PC-3 (cell line): Measurements from ENCODE around the gene MICOS13. TPM values are rescaled to one million over a fixed set of nuclear protein-coding genes. Genes with fewer than 3 reads are reported as not detected.

ENCODE experiments used
- ATAC-seq: fragments of 200-7000 bp; cut with Tn5 transposase; 2 replicates; pipeline ENCODE4 v1.9.1; 2020; ENCODE audit warnings: mild to moderate bottlenecking, moderate library complexity
- BruUV-seq: library from RNA; stranded (reverse); fragments of 400-500 nt; replicated peaks from 2 replicates; lab custom pipeline; 2021; lab: Mats Ljungman, UMichigan
- CTCF ChIA-PET: fragments of 300-600 bp; sonication (Branson Sonifier 250); formaldehyde crosslinking; loops from one replicate; lab custom pipeline; 2022; ENCODE audit warnings: antibody characterized with exemption; lab: Charles Lee
- POLR2A ChIA-PET: fragments of 300-600 bp; sonication (Branson Sonifier 250); formaldehyde crosslinking; loops from one replicate; lab custom pipeline; 2022; ENCODE audit warnings: antibody characterized with exemption; ENCODE audit not compliant: unreplicated experiment; lab: Charles Lee
- DNase-seq: peaks from one replicate; pipeline ENCODE4 v3.0.0-alpha.2; 2015
- H2AFZ ChIP-seq: fragments of 300-600 bp; sonication (generic); 2 replicates; pipeline ENCODE4 v1.6.0; 2016; ENCODE audit warnings: antibody characterized with exemption, low read length
- H3F3A ChIP-seq: fragments of 300-600 bp; sonication (generic); one replicate; pipeline ENCODE4 v1.6.0; 2017; ENCODE audit warnings: antibody characterized with exemption, low read length, control low read depth, mild to moderate bottlenecking; ENCODE audit not compliant: unreplicated experiment
- H3K27ac ChIP-seq: fragments of 300-600 bp; sonication (generic); 2 replicates; pipeline ENCODE4 v1.5.1; 2016; ENCODE audit warnings: mild to moderate bottlenecking, low read length
- H3K27me3 ChIP-seq: fragments of 300-600 bp; sonication (generic); 2 replicates; pipeline ENCODE4 v1.6.1; 2016; ENCODE audit warnings: low read length, mixed read lengths
- H3K36me3 ChIP-seq: fragments of 300-600 bp; sonication (generic); 2 replicates; pipeline ENCODE4 v1.6.1; 2016; ENCODE audit warnings: low read depth, mixed run types, low read length, mixed read lengths
- H3K4me1 ChIP-seq: fragments of 300-600 bp; sonication (generic); 2 replicates; pipeline ENCODE4 v1.5.1; 2016; ENCODE audit warnings: low read length; ENCODE audit not compliant: insufficient read depth
- H3K4me2 ChIP-seq: fragments of 300-600 bp; sonication (generic); 2 replicates; pipeline ENCODE4 v1.6.0; 2016; ENCODE audit warnings: low read length
- H3K4me3 ChIP-seq: fragments of 300-600 bp; sonication (generic); 2 replicates; pipeline ENCODE4 v1.5.1; 2016; ENCODE audit warnings: mild to moderate bottlenecking, low read length, mixed read lengths
- H3K79me2 ChIP-seq: fragments of 300-600 bp; sonication (generic); 2 replicates; pipeline ENCODE4 v1.6.1; 2017; ENCODE audit warnings: low read length, mixed read lengths
- H3K9ac ChIP-seq: fragments of 300-600 bp; sonication (generic); 2 replicates; pipeline ENCODE4 v1.6.0; 2016; ENCODE audit warnings: mild to moderate bottlenecking, low read length
- H3K9me2 ChIP-seq: fragments of 300-600 bp; sonication (generic); replicated peaks from 2 replicates; pipeline ENCODE4 v1.6.1; 2016; ENCODE audit warnings: mixed run types, low read length, mixed read lengths
- H3K9me3 ChIP-seq: fragments of 300-600 bp; sonication (generic); 2 replicates; pipeline ENCODE4 v1.6.1; 2016; ENCODE audit warnings: low read length, mixed read lengths
- H4K20me1 ChIP-seq: fragments of 300-600 bp; sonication (generic); 2 replicates; pipeline ENCODE4 v1.6.1; 2016; ENCODE audit warnings: low read length, mixed read lengths
- EZH2 ChIP-seq: fragments of 300-600 bp; sonication (generic); IDR thresholded peaks from one replicate; pipeline ENCODE4 v1.6.1; 2017; ENCODE audit warnings: antibody characterized with exemption, mild to moderate bottlenecking, low read length; ENCODE audit not compliant: unreplicated experiment
- EZH2phosphoT487 ChIP-seq: fragments of 300-600 bp; sonication (generic); IDR thresholded peaks from 2 replicates; pipeline ENCODE4 v1.6.1; 2018; ENCODE audit warnings: mild to moderate bottlenecking, antibody characterized with exemption, low read length, borderline replicate concordance
- intact Hi-C: fragments of 100-400 bp; cut with micrococcal nuclease; formaldehyde crosslinking; loops from 2 replicates; pipeline ENCODE4 v1.9.0; 2023
- total RNA-seq: library from RNA; depleted of rRNA; stranded (reverse); fragments of >200 nt; gene quantifications from 2 replicates; pipeline ENCODE4 v1.2.3, GENCODE V29; 2014
- TF ChIP-seq, protein P1 (sequence below): fragments of 300-600 bp; sonication (generic); conservative IDR thresholded peaks from 2 replicates; pipeline ENCODE4 v1.5.1; 2017; ENCODE audit warnings: antibody characterized with exemption, low read depth, mild to moderate bottlenecking, low read length

Gene MICOS13
- total RNA-seq, 1 experiment from 2014 or later, result 456 TPM

DNA sequence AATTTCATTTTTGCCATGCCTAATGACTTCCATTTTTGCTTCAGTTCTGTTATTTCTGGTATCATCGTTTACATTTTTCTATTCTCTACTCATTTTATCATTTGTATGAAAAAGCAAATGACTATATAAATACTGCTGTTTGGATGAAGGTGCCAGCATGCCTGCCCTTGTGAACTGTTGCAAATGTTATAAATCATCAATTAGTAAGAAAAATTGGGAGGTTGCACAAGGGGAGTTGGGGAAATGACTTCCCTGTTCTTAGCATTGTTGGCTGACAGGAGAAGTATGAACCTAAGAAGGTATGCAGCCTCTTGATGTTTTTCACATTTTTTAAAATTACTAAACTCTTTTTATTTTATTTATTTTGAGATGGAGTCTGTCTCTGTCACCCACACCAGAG lies 42.3 kb downstream of the MICOS13 start:
- ChIA-PET POLR2A (no interaction called here), CTCF (interaction anchor here (0.7 kb wide), 1 partner anchor 500 kb away, joined by 3 read pairs; no protein-coding TSS in a partner anchor)
- no peak overlapping the region for H3K4me2 ChIP-seq
- no peaks in the 10 kb centered on the region; the same call in 1 of the 2 replicates for H3K4me1 ChIP-seq
- H3K27ac ChIP-seq, result no peak overlapping the region
- no peak overlapping the region for H2AFZ ChIP-seq
- intact Hi-C loops, result no loop called here
- H3K9me3 ChIP-seq, result no peaks in the 10 kb centered on the region
- TF ChIP-seq, protein P1, sequence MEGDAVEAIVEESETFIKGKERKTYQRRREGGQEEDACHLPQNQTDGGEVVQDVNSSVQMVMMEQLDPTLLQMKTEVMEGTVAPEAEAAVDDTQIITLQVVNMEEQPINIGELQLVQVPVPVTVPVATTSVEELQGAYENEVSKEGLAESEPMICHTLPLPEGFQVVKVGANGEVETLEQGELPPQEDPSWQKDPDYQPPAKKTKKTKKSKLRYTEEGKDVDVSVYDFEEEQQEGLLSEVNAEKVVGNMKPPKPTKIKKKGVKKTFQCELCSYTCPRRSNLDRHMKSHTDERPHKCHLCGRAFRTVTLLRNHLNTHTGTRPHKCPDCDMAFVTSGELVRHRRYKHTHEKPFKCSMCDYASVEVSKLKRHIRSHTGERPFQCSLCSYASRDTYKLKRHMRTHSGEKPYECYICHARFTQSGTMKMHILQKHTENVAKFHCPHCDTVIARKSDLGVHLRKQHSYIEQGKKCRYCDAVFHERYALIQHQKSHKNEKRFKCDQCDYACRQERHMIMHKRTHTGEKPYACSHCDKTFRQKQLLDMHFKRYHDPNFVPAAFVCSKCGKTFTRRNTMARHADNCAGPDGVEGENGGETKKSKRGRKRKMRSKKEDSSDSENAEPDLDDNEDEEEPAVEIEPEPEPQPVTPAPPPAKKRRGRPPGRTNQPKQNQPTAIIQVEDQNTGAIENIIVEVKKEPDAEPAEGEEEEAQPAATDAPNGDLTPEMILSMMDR, result no peak
- TF ChIP-seq EZH2phosphoT487 (no peak), EZH2 (no peak)
- no peak overlapping the region for H3K9ac ChIP-seq
- peaks cover 100% of the 10 kb centered on the region for H3K79me2 ChIP-seq
- DNase-seq, result no peak
- no peak for ATAC-seq
- no peaks in the 10 kb centered on the region for H3K27me3 ChIP-seq
- BruUV-seq, result no TSS peak
- peaks cover 33% of the 10 kb centered on the region for H3K36me3 ChIP-seq
- H4K20me1 ChIP-seq, result peaks cover 55% of the 10 kb centered on the region
- no peaks in the 10 kb centered on the region for H3F3A ChIP-seq
- no peak overlapping the region for H3K4me3 ChIP-seq
- H3K9me2 ChIP-seq, result no peaks in the 10 kb centered on the region

DNA sequence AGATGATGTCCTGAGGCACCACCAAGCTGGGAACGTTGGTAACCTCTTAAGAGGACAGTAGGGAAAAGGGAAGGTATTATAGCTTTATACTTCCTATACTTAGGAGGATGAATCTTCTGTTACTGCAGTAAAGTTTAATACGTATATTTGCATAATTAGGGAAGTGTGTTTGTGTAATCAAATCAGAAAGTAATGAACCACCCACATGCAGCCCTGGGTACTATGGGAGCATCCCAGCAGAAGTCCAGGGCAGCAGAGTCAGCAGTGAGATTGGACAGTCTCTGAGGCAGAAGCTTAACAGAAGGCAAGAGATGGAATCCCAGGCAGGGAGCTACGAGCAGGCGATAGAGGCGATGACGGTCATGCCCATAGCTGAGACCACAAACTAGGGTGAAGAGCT lies 44.9 kb downstream of the MICOS13 start:
- CTCF ChIA-PET, result no interaction called here
- TF ChIP-seq, protein P1, result no peak
- no peak for TF ChIP-seq EZH2
- TF ChIP-seq EZH2phosphoT487, result no peak

DNA sequence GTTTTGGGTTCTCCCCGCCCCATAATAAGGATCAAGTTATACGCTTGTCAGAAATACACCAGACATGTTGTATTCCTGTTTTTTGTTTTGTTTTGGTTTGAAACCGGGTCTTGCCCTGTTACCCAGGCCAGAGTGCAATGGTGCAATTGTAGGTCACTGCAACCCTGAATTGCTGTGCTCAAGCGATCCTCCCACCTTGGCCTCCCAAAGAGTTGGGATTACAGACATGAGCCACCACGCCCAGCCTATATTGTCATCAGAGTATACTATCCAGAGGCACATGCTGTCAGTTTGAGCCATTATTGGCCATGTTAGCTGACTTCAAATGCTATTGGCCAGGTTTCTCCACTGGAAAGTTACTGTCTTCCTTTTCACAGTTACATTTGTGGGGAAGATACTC lies 47.7 kb downstream of the MICOS13 start:
- Histone ChIP-seq H3K9me2 (no peaks in the 10 kb centered on the region), H3K4me2 (no peak overlapping the region), H3K27me3 (no peaks in the 10 kb centered on the region), H2AFZ (no peak overlapping the region), H3K4me1 (no peaks in the 10 kb centered on the region; the same call in 1 of the 2 replicates), H4K20me1 (peaks cover 65% of the 10 kb centered on the region), H3F3A (no peaks in the 10 kb centered on the region), H3K36me3 (peaks cover 53% of the 10 kb centered on the region), H3K27ac (no peak overlapping the region), H3K79me2 (peaks cover 100% of the 10 kb centered on the region), H3K9me3 (no peaks in the 10 kb centered on the region), H3K9ac (no peak overlapping the region), H3K4me3 (no peak overlapping the region)
- intact Hi-C loops, result no loop called here
- DNase-seq (no peak), ATAC-seq (no peak)
- ChIA-PET POLR2A (no interaction called here), CTCF (no interaction called here)
- no TSS peak for BruUV-seq
- TF ChIP-seq, protein P1, result no peak

More for the DNA sequence above, 44.9 kb downstream of the MICOS13 start:
- no peaks in the 10 kb centered on the region; the same call in 1 of the 2 replicates for H3K4me1 ChIP-seq
- H4K20me1 ChIP-seq, result peaks cover 58% of the 10 kb centered on the region
- H3K4me2 ChIP-seq, result no peak overlapping the region
- H3K9me2 ChIP-seq, result no peaks in the 10 kb centered on the region
- H3K27ac ChIP-seq, result no peak overlapping the region
- H3K36me3 ChIP-seq, result peaks cover 33% of the 10 kb centered on the region
- BruUV-seq, result no TSS peak
- H3K27me3 ChIP-seq, result no peaks in the 10 kb centered on the region
- H2AFZ ChIP-seq, result no peak overlapping the region
- intact Hi-C loops, result no loop called here
- H3K4me3 ChIP-seq, result no peak overlapping the region
- no peaks in the 10 kb centered on the region for H3K9me3 ChIP-seq
- DNase-seq, result no peak
- no peak for ATAC-seq
- POLR2A ChIA-PET, result no interaction called here
- H3K9ac ChIP-seq, result no peak overlapping the region
- H3K79me2 ChIP-seq, result peaks cover 100% of the 10 kb centered on the region
- H3F3A ChIP-seq, result no peaks in the 10 kb centered on the region
